Measurements from ENCODE around the gene FBXO21.
"Not testable (repeated sequence)": the region's sequence is repeated elsewhere in the genome, so short reads cannot be mapped to it uniquely, and the experiment has no call there.

The FBXO21 gene, protein sequence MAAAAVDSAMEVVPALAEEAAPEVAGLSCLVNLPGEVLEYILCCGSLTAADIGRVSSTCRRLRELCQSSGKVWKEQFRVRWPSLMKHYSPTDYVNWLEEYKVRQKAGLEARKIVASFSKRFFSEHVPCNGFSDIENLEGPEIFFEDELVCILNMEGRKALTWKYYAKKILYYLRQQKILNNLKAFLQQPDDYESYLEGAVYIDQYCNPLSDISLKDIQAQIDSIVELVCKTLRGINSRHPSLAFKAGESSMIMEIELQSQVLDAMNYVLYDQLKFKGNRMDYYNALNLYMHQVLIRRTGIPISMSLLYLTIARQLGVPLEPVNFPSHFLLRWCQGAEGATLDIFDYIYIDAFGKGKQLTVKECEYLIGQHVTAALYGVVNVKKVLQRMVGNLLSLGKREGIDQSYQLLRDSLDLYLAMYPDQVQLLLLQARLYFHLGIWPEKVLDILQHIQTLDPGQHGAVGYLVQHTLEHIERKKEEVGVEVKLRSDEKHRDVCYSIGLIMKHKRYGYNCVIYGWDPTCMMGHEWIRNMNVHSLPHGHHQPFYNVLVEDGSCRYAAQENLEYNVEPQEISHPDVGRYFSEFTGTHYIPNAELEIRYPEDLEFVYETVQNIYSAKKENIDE
- total RNA-seq, result 53.8 to 69.4 (median 64.9) reads per million in 4 donors

DNA sequence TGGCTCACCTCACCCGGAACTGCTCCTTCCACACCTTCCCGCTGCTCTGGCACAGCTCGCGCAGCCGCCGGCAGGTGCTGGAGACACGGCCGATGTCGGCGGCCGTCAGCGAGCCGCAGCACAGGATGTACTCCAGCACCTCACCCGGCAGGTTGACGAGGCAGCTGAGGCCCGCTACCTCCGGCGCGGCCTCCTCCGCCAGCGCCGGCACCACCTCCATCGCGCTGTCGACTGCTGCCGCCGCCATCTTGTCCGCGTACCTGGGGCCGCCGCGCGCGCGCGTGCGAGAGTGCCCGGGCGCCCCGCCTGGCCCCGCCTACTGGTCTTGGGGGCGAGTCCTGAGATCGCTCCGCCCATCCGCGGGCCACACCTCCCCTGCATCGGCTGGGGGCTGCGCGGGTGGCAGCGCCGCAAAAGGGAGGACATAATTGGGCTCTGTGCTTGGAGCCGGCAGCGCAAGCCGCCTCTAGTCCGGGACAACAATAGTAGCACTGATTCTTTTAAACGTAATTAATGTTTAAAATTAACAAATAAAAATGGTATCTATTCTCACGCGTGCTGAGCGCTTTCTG lies at the start of gene FBXO21:
FBXO21 (minus strand) TSS at position 261 of the 572 bp plus-strand sequence; CDS start at position 247, 14 bp downstream.
- peak; percentile 84 to 92 (median 89) for DNase-seq

DNA sequence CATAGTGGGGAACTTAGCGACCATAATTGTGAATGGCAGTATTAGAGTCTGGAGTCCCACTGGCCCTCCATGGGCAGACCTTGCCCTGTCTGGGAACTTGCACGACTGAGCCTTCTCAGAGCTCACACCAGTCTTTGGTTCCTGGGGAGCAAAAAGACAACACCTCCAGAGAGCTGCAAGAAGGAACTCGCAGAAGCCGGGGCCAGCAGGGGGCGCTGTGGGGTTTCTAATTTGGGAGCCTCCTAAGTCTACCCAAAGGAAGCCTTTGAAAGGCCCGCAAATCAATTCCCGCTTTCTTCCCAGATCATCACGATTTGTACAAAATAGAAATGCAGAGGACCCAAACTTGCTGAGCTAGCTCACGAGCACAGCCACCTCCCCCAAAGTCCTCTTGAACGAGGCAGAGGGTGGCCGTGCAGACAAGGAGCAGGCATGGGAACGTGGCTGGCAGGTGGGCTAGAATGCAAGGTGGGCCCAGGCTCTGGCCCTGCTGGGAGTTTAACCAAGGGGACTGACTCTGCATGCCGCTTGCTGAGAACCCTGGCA lies 46.3 kb upstream of the FBXO21 start:
- DNase-seq, result peak; percentile 39 to 71 (median 49)

DNA sequence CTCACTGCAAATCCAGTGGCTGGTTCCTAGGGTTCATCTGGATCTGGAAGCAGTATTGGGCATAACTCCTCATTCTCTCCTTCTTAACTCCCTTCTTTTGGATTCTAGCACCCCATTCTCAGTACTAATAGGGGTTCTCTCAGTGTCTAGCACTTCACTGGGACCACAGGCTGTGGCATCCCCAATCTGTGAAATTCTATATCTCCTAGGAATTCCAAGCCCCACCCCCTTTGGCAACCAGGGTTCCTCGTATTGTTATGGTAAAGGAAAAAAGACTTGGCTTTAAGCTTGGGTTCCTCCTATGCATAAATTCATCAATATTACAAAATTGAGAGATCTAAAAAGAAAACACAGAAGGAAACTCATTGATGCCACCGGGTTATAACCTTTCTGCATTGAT lies 45.0 kb upstream of the FBXO21 start:
- no peak for DNase-seq

DNA sequence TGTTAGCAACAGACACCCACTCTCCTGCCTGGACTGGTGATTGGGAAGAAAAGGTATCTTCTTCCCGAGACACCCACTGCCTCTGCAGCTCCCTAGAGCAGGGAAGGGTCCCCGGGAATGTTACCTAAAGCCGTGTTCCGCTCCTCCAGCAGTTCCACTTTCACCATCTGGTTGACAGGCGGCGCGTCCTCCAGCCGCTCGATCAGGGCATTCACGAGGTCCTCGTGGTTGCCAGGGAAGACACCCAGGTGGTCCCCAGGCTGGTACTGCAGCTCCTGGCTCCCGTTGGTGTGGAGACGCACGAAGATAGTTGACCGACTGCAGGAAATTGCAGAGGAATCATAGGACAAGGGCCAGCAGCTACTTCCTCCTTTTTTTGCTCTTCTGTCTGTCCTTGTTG lies 44.2 kb upstream of the FBXO21 start:
- no peak for DNase-seq

DNA sequence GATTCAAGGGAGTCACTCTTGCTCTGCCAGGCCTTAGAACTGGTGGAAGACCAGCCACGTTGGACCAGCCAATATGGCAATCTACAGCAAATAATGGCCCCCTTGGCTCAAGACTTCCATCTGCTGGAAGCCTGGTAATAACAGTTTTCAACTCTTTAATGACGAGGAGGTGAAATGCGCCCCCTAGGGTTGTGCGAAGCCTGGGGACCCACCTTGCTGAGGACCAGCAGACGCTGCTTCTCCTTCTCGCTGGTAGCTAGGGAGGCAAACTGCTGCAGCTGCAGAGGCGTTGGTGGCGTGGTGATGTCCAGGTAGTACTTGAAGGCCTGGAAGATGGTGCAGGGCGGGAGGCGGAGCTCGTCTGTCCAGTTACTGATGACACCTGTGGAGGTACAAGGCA lies 41.5 kb upstream of the FBXO21 start:
- DNase-seq, result no peak

DNA sequence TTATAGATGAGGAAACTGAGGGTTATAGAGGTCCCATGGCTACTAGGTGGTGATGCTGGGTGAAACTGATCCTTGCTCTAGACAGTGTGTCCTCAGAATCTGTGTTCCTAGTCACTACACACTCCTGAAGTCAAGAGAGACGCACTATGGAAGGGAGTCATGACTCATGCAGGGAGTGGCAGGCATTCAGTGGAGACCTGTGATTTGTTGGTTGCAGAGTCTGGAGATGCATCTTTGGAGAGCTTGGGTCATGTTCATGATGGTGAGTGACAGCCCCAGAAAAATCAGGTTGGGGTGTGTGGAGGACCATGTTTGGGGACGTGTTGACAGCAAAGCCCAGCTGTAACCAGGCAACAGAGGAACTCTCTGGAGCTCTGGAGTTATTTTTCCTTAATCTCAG lies 38.0 kb upstream of the FBXO21 start:
- DNase-seq, result no peak

DNA sequence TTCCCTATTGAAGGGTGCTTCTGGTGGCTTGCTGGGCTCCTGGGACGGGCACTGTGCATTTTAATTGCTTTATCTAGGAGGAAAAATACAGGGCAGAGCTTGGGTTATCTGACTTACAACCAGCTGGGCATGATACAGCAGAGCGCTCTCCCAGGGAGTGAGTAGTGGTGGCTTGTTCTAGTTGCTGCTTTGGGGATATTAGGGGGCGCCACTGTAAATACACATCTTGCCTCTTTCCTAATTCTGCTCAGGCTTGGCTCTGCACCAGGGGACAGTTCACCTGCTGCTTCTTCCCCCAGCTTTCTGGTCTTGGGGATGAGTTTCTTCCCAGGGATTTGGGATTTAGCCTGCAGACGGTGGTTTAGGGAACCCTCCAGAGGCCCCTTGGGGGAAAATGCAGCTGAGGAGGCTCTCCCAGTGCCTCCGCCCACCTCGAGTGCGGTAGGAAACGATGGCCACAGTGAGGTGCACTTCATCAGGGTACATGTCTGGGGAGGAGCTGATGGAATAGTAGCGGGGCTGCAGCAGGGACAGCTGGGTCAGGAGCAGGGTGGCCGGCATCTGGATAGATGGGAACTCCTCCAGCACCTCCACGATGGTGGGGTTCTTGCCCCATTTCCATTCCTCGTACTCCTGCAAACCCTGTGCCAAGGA lies 36.9 kb upstream of the FBXO21 start:
- DNase-seq, result no peak

DNA sequence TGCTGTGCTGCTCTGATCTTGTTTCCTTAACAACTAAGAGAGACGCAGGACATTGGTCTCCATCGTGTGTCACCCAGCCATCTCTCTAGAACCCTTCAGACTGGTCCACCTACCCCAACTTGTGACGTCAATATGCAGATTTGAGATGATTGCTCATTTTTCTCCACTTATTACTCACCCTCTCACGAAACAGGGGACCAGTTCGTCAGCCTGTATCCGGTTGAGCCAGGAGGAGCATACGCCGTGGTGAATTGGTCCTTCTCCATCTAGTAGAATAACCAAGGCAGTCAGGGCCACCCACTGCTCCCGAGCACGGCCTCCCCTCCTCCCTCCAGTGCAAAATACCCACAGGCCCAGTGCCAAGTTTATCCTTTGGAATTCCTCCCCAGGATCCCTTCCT lies 36.2 kb upstream of the FBXO21 start:
- no peak for DNase-seq

DNA sequence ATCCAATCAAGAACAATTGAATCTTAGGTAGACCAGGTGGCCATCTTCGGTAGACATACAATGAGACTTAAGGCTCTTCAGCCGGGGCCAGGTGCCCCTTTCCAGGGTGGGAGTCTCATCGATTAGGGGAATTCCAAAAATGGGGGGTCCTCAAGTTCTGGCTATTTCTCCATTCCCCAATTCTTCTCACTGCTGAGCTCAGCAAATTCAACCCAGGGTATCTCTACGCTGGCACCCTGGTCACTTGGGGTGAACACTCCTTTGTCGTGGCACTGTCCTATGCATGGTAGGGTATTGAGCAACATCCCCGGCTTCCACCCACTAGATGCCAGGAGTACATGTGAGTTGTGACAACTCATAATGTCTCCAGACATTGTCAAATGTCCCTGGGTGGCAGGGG lies 34.9 kb upstream of the FBXO21 start:
- DNase-seq, result no peak

DNA sequence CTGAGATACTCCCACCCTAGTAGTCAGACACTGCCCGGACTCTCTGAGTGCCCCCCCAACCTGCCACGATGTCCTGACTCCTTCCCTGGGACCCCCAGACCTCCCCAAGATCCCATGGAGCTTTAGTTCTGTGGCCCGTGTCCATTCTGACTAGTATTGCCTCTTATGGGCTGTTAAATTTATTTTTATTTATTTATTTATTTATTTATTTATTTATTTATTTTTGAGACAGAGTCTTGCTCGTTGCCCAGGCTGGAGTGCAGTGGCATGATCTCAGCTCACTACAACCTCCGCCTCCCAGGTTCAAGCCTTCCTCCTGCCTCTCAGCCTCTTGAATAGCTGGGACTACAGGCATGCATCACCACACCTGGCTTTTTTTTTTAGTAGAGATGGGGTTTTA lies 30.7 kb upstream of the FBXO21 start:
- not testable (repeated sequence) for DNase-seq

DNA sequence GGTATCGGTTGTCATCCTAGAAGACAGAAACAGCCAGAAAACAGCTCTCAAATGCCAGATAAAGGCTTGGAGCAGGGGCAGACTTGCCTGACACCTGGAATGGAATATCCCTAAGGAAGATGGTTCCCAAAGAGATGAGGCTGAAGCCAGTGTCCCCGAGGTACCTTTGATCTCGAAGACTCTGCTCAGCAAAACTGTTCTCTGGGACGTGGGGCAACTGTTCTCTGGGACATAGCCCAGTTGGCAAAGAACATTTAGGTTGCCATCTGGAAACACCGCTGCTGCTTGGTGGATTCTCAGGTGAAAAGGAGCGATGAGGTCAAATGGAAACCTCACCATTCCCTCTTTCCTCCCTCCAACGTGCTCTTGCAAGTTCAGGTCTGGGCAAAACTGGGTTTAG lies 27.9 kb upstream of the FBXO21 start:
- no peak for DNase-seq

DNA sequence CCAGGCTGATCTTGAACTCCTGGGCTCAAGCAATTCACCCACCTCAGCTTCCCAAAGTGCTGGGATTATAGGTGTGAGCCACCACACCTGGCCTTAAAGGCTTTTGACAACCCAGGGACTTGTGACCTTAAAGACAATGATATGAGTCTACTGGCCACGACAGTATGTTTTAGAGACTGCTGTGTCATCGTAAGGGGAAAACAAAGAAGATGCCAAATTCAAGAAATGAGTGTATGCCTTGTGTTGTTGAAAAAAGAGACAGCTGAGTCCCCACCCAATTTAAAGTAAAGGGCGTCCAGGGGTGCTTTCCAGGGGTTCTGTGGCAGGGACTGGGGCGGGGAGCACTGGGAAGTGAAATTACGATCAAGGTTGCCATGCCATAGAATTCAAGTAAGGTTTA lies 26.4 kb upstream of the FBXO21 start:
- no peak for DNase-seq

DNA sequence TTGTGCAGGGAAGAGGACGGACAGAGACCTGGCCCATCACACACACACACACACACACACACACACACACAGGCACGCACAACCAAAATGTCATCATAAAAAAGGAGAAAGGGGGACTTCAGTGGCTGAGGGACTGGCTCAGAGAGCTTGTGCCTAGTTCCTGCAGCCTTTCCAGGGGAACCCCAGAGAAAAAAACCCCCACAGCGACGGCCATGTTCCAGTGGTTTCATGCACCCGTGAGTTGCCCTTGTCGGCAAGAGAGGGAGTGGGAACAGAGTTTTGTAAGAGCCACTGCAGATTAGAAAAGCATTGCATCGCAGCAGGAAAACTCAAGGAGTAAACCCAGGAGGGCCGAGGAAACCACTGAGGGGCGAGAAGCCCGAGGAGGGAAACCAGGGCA lies 24.5 kb upstream of the FBXO21 start:
- no peak for DNase-seq

DNA sequence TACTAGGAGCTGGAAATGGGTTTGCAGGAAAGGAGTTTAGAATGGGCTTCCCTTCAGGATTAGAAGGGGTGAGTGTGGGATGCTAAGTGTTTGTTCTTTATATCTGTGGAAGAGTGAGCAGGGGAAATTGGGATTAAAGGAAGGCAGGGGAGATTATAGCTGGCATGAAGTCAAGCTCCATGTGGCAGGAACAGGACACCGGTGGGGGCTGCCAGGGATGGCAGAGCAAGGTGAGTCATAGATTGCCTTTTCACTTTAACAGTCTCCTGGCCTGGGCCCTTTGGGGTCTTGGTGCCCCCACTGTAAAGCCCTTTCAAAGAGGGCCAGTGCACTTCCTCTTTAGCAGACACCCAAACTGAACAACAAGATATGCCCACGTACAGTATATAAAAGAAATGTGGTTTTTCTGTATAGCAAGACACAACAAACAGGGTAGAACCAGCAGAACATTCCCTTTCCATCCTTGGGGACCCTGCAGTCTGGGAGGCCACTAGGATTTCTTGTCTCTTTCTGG lies 23.1 kb upstream of the FBXO21 start:
- no peak for DNase-seq

DNA sequence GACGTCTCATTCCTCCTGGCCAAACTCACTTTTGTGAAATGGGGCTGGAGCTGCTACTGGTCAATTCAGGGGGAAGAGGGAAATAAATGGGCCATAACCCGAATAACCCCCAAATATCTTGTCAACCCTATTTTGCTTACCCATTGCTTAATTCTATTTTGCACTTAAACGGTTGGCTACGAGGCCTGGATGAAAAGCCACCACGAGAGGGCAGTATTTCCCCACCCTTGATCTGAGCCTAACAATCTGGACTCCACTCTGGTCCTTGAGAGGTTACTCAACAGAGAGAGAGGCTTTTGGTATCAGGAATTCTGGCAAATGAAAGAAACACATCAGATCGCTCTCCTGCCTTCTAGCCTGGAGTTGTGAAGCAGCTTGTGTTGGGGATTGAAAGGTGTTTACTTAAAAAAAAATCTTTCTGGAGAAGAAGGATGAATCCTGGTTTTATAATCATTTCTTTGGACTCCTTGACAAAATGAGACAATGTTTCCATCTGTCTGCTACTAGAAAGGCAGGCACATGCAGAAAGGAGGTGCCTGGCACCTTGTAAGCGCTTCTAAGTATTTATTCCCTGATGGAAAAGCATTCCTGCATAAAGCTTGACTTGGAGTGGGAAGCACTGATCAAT lies 22.4 kb upstream of the FBXO21 start:
- peak in 4 of 5 donors; percentile 30 to 56 (median 41) for DNase-seq

DNA sequence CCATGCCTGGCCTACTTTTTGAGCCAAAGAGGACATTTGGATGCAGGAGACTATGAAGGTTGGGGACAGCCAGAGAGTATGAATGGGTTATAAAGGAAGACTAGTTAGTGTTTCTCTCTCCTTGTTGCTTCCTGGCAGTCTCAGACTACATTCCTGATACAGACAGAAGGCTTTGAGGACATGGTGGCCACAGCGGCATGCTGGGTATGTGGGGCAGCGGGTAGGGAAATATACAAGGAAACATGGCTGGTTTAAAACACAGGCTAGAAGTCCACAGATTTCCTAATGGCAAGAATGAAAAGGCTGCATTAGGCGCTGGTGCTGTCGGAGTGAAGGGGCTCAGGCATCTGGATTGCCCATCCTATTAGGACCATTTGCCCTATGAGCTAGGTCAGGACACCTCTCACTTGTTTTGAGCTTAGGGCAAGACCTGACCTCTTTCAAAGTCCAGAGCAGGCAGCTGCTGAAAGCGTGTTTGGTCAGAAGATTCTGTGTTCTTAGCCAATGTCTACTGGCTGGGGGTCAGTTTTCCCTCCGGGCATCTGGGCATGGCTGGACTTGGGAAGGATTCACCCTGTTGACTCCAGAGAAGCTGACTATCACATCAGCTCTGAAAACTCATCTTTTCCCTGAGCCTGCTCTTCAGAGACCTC lies 20.1 kb upstream of the FBXO21 start:
- no peak for DNase-seq

DNA sequence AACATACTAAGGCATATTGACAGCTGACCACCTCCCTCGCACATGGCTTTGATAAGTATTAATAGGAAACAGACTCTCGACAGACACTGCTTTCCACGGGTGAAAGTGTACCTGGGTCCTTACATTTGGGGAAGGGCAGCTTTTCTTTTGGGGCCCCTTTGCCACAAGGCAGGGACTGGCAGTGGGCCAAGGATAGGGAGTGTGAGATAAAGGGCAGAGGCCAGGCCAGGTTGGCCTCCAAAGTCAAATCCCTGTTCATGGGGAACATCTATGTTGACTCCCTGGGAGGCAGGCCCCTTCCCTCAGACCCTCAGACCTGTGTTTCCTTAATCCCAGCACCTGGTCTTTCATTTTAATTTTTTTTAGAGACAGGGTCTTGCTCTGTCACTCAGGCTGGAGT lies 19.4 kb upstream of the FBXO21 start:
- DNase-seq, result no peak

DNA sequence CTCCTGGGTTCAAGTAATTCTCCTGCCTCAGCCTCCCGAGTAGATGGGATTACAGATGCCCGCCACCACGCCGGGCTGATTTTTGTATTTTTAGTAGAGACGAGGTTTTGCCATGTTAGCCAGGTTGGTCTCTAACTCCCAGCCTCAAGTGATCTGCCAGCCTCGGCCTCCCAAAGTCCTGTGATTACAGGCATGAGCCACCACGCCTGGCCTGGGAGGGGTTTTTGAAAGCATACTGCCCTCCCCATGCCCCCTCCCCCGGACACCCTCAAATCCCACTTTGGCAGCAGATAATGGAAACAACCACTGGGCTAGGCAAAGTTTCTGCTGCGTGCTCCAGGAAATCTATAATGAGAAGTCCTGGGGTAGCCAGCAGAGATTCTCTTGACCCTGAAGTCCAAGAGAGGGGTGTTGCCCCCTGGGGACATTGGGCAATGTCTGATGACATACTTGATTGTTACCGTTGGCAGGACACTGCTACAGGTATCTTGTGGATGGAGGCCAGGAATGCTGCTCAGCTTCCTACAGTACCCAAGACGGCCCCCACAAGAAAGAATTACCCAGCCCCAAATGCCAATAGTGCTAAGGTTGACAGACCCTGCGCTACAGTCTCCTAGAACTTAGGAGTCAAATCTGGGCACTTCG lies 18.7 kb upstream of the FBXO21 start:
- no peak for DNase-seq

DNA sequence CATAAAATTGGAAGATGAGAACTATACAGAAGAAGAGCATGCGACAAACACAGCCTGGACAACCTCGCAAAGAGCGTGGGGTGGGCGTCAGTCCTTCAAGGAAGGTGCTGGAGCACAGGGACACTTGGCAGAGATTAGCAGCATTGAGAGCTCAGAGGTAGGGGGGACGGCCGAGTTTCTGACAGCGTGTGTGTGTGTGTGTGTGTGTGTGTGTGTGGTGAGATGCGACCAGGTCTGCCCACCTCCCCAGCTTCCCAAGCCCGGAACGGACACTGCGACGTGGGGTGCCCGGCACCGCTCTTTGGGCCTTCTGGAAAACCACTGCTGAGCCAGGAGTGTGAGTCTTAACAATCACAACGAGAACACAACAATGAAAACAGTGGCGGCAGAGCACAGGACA lies 17.9 kb upstream of the FBXO21 start:
- DNase-seq, result no peak

DNA sequence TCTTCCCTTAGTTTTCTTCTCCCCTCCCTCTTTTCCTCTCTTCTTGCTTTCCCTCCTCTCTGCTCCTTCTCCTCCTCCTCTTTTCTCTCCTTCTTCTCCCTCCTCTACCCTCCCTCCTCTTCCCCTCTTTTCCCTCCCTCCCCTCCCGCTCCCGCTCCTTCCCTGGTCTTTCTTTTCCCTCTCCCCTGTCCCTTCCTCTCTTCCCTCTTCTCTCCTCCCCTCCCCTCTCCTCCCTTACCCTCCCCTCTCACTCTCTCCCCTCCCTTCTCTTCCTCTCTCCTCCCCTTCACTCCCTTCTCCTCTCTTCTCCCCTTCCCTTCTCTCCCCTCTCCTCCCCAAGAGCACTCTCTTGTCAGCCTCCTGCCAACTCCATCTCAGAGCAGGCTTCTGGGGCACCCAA lies 17.4 kb upstream of the FBXO21 start:
- DNase-seq, result no peak

DNA sequence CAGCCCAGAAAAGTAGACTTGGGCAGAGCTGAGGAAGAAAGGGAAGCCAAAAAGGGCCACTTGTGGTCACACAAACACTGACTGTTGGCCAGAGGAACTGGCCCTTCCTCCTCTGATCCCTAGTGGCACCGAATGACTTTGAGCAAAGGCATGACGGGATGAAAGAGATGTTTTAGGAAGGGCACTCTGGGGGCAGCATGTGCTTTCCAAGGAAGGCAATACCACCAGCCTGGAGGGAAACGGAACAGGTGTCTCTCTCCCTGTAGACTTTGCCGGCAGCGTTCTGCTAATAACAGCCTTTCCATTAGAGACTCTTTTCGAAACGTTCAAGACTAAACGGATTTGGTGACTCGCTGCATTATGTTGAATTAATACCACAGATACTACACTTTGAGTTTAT lies 12.3 kb upstream of the FBXO21 start:
- DNase-seq, result no peak

Data from T-helper 1 cell (primary cell).